ENCODE data around the gene DPP4. TPM values are rescaled to one million over a fixed set of nuclear protein-coding genes. Genes with fewer than 3 reads are reported as not detected.

Gene DPP4
- total and polyA plus RNA-seq, 2 of the 13 experiments (the other 11 are each of a cell fraction or from before 2014, with no cell fraction given), result 39.4 to 109 TPM

Small RNAs within 50 kb of the gene (small RNA-seq; reads per million reads assigned to genes)
- 0 reads per million in 3 experiments for gene TIMM8AP1 (ENCODE audit: insufficient read depth in 2 of 3, insufficient read length in 3 of 3, low read depth in 2 of 3, low replicate concordance in 1 of 3)

Other genes starting within 250 kb of the DPP4 start
- gene GCG, start 78.0 kb upstream of the DPP4 start, total RNA-seq (2016; rRNA removed; fragmentation: Illumina TruSeq; extraction: Trizol), result not detected in 2 replicates
- not detected in 2 replicates for gene GCG, start 78.0 kb upstream of the DPP4 start, polyA plus RNA-seq (2011; rRNA removed)
- gene FAP, start 169.2 kb upstream of the DPP4 start, total RNA-seq (2016; rRNA removed; fragmentation: Illumina TruSeq; extraction: Trizol), result not detected in 2 replicates
- not detected in 2 replicates for gene FAP, start 169.2 kb upstream of the DPP4 start, polyA plus RNA-seq (2011; rRNA removed)
- gene IFIH1, start 244.5 kb upstream of the DPP4 start, total RNA-seq (2016; rRNA removed; fragmentation: Illumina TruSeq; extraction: Trizol), result 11.5 and 15.0 TPM in 2 replicates
- 1.5 and 1.7 TPM in 2 replicates for gene IFIH1, start 244.5 kb upstream of the DPP4 start, polyA plus RNA-seq (2011; rRNA removed)